ENCODE data around the gene VENTX.

DNA sequence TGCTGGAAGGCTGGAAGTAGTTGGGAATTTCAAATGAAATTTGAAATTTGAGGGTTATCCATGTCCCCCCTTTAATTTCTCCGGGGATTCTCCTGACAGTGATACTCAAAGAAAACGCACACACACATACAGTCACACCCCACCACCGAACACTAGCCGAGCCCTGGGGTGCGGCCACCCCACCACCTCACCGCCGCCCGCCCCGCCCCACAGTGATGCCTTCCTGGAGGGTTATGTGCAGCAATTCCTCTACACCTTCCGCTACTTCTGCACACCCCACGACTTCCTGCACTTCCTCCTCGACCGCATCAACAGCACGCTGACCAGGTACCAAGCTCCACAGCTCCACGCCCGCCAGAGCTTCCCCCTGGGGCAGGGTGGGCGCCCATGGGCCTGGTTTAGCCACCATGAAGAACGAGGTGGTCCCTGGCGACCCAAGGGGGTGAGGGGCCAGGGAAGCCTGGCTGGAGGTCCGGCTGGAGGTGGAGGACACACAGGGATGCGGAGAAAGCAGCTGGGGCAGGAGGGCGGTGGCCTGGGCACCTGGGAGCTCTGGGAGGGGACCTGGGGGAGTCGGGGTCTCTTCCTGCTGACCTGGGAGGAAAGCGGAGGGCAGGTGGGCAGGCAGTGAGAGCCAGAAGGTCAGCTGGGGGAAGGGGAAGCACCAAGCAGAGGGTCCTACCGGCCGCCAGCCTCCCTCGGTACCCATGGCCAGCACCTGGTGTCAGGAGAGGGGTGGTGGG lies 27.1 kb upstream of the VENTX start:
- TF ChIP-seq, protein P1, sequence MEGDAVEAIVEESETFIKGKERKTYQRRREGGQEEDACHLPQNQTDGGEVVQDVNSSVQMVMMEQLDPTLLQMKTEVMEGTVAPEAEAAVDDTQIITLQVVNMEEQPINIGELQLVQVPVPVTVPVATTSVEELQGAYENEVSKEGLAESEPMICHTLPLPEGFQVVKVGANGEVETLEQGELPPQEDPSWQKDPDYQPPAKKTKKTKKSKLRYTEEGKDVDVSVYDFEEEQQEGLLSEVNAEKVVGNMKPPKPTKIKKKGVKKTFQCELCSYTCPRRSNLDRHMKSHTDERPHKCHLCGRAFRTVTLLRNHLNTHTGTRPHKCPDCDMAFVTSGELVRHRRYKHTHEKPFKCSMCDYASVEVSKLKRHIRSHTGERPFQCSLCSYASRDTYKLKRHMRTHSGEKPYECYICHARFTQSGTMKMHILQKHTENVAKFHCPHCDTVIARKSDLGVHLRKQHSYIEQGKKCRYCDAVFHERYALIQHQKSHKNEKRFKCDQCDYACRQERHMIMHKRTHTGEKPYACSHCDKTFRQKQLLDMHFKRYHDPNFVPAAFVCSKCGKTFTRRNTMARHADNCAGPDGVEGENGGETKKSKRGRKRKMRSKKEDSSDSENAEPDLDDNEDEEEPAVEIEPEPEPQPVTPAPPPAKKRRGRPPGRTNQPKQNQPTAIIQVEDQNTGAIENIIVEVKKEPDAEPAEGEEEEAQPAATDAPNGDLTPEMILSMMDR (optimal IDR thresholded peaks at IDR 0.05 in 1 of 3, IDR thresholded peaks at IDR 0.05 in 1 of 3, conservative IDR thresholded peaks at IDR 0.05 in 1 of 3; ENCODE audit: extremely low read depth in 1 of 3, insufficient read depth in 2 of 3, low read length in 3 of 3), result no peak
- TF ChIP-seq EZH2 (IDR thresholded peaks at IDR 0.05; ENCODE audit: low read length), result no peak
